PC-3 (cell line): ENCODE data around the gene LLPH.

ENCODE experiments used
- CTCF ChIP-seq: fragments of 300-600 bp; sonication (generic); conservative IDR thresholded peaks from 2 replicates; pipeline ENCODE4 v1.5.1; 2017; ENCODE audit warnings: antibody characterized with exemption, low read depth, mild to moderate bottlenecking, low read length
- EZH2 ChIP-seq: fragments of 300-600 bp; sonication (generic); IDR thresholded peaks from one replicate; pipeline ENCODE4 v1.6.1; 2017; ENCODE audit warnings: antibody characterized with exemption, mild to moderate bottlenecking, low read length; ENCODE audit not compliant: unreplicated experiment
- EZH2phosphoT487 ChIP-seq: fragments of 300-600 bp; sonication (generic); IDR thresholded peaks from 2 replicates; pipeline ENCODE4 v1.6.1; 2018; ENCODE audit warnings: mild to moderate bottlenecking, antibody characterized with exemption, low read length, borderline replicate concordance

- TF ChIP-seq CTCF (no peak), EZH2 (no peak), EZH2phosphoT487 (no peak)
Measured at GRCh38 chr12:66137937-66138336, 7.4 kb upstream of the LLPH start.
